Lower lobe of right lung (tissue), 2 donors: ENCODE measurements around the gene PER2. TPM values are rescaled to one million over a fixed set of nuclear protein-coding genes. Genes with fewer than 3 reads are reported as not detected.

Source experiments
- ATAC-seq, 2 donors: fragments of 200-7000 bp; cut with Tn5 transposase; one replicate each; pipeline ENCODE4 v1.9.1; 2020 to 2022; ENCODE audit warnings: mild to moderate bottlenecking in 2 of 2, moderate library complexity in 2 of 2
- DNase-seq: peaks from one replicate; pipeline ENCODE4 v3.0.0-alpha.2; 2020
- H3K27ac ChIP-seq: fragments of 200-600 bp; one replicate; pipeline ENCODE4 v1.8.0; 2022
- H3K27me3 ChIP-seq: fragments of 200-600 bp; one replicate; pipeline ENCODE4 v1.8.0; 2022; ENCODE audit warnings: low read depth
- H3K36me3 ChIP-seq: fragments of 200-600 bp; one replicate; pipeline ENCODE4 v1.8.0; 2022; ENCODE audit warnings: mild to moderate bottlenecking
- H3K4me1 ChIP-seq: fragments of 200-600 bp; one replicate; pipeline ENCODE4 v1.8.0; 2022
- H3K4me3 ChIP-seq: fragments of 200-600 bp; one replicate; pipeline ENCODE4 v1.8.0; 2022; ENCODE audit warnings: mild to moderate bottlenecking
- H3K9me3 ChIP-seq: fragments of 200-600 bp; one replicate; pipeline ENCODE4 v1.8.0; 2022
- intact Hi-C: fragments of 100-400 bp; cut with DNase I; formaldehyde crosslinking; loops from one replicate; pipeline ENCODE4 v1.11.0; 2022
- total RNA-seq: library from RNA; stranded (reverse); fragmentation: NEBNext Ultra II Directional; extraction: Animal tissue kit (Norgen Biotek cat#: 25700); gene quantifications from one replicate; pipeline ENCODE4 v1.2.1, GENCODE V29; 2021
- TF ChIP-seq, protein P1 (sequence below): fragments of 200-600 bp; IDR thresholded peaks from one replicate; pipeline ENCODE4 v1.8.0; 2022; ENCODE audit warnings: antibody characterized with exemption, mild to moderate bottlenecking
- donor health status: DM: no; HTN: yes; CAD: no; lungs with severe emphysema.

Gene PER2
- total RNA-seq, 1 donor from 2014 or later: 24.9 TPM

DNA sequence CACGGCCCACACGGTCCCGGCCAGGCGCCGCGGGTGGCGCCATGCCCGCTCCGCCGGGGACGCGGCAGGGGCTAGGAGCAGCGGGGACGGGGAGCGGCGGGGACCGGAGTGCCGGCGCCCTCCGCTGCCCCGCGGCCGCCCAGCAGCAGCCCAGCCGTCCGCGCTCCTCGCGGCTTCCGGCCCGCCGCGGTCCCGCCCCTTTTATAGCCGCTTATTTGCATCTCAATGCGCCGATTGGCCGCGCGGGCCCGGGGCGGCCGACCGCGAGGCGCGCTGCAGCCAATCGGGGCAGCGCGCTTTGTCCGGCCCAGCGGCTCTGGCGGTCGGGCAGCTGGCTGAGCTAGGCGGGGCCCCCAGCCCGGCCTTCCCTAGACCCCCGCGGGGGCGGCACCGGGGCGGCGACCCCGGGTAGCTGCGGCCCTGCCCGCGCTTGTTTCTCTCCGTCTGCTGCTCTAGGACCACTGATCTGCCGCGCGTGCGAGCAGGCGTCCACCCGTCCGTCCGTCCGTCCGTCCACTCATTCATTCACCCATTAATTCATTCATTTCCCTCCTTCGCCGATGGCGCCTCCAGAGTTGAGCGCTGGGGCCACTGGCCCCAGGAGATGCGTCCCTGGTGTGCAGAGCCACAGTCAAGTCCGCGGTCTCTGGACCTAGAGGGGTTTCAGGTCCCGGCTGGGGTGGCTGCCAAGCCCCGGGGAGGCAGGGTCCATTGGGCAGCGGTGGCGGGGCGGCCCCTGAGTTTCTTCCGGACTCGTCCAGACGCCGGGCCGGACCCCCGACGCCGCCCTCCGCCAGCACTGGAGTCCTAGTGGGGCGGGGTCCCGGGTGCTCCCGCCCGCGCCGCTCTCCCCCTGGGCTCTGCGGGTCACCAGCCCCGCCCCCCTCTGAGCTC is 48.3 kb downstream of the PER2 start, which contains the start of gene HES6:
HES6 (minus strand) TSS at position 176 of the 894 bp plus-strand sequence; CDS start at position 43, 133 bp downstream.
- Histone ChIP-seq H3K4me1 (peaks cover 13% of the 10 kb centered on the region), H3K4me3 (peak within 1 kb of the TSS; percentile 66), H3K36me3 (peaks cover 6% of the 10 kb centered on the region), H3K27ac (peak within 1 kb of the TSS; percentile 56), H3K27me3 (peaks cover 13% of the 10 kb centered on the region), H3K9me3 (no peaks in the 10 kb centered on the region)
- TF ChIP-seq, protein P1, sequence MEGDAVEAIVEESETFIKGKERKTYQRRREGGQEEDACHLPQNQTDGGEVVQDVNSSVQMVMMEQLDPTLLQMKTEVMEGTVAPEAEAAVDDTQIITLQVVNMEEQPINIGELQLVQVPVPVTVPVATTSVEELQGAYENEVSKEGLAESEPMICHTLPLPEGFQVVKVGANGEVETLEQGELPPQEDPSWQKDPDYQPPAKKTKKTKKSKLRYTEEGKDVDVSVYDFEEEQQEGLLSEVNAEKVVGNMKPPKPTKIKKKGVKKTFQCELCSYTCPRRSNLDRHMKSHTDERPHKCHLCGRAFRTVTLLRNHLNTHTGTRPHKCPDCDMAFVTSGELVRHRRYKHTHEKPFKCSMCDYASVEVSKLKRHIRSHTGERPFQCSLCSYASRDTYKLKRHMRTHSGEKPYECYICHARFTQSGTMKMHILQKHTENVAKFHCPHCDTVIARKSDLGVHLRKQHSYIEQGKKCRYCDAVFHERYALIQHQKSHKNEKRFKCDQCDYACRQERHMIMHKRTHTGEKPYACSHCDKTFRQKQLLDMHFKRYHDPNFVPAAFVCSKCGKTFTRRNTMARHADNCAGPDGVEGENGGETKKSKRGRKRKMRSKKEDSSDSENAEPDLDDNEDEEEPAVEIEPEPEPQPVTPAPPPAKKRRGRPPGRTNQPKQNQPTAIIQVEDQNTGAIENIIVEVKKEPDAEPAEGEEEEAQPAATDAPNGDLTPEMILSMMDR: peak; percentile 14
- DNase-seq (peak; percentile 95), ATAC-seq (peak; percentile 92 to 93)
- intact Hi-C loops: no loop called here

DNA sequence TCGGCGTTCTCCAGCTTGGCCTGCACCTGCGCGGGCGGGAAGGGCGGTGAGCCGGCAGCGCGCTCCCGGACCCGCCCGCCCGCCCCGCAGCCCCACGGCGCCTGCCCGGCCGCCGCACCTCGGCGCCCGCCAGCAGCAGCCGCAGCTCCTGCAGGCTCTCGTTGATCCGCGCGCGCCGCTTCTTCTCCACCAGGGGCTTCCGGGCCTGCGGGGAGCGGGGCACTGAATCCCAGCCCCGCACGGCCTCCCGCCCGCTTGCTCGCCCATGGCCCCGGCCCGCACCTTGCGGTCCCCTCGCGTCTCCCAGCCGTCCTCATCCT is 48.9 kb downstream of the PER2 start:
- Histone ChIP-seq H3K9me3 (no peaks in the 10 kb centered on the region), H3K36me3 (peaks cover 4% of the 10 kb centered on the region), H3K4me1 (peaks cover 13% of the 10 kb centered on the region), H3K27ac (peak overlapping the region; percentile 56), H3K4me3 (peak overlapping the region; percentile 66), H3K27me3 (peaks cover 13% of the 10 kb centered on the region)
- TF ChIP-seq, protein P1: no peak
- no peak for ATAC-seq
- peak; percentile 63 for DNase-seq
- intact Hi-C loops: no loop called here

DNA sequence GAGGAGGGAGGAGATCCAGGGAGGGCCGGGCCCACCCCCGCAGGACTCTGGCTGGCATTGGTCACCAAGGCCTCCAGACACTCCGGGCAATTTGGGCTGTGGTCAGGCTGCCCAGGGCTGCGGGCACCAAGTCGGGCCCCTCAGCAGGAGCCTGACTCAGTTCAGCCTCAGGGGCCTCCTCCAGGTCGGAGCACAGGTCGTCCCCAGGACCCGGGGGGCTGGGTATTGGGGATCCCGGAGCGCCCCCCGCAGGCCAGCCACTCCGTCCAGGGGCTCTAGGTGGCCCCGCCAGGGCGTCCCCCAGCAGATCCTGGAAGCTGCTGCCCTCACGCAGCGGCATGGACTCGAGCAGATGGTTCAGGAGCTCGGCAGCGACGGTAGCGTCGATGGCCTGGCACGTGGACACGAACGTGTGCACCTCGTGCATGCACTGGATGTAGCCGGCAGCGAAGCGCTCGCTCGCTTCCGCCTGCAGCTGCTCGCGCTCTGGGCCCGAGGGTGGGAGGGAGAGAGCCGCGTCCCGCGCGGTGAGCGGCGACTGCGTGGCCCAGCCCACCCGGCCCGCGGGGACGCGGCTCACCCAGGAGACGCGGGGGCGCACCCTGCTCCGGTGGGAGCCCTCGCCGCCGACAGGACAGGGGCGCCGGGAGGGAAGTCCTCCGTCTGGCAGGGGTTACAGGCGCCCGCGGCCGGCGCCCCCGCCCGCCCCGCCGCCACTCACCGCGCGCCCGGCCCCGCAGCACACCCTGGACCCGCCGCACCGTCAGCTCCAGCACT is 49.5 kb downstream of the PER2 start:
- ATAC-seq (no peak), DNase-seq (peak; percentile 63)
- H3K36me3 ChIP-seq: peaks cover 4% of the 10 kb centered on the region
- peaks cover 13% of the 10 kb centered on the region for H3K27me3 ChIP-seq
- intact Hi-C loops: no loop called here
- H3K4me3 ChIP-seq: peak overlapping the region; percentile 66
- H3K9me3 ChIP-seq: no peaks in the 10 kb centered on the region
- TF ChIP-seq, protein P1: peak; percentile 9
- no peak overlapping the region for H3K27ac ChIP-seq
- H3K4me1 ChIP-seq: peaks cover 13% of the 10 kb centered on the region

DNA sequence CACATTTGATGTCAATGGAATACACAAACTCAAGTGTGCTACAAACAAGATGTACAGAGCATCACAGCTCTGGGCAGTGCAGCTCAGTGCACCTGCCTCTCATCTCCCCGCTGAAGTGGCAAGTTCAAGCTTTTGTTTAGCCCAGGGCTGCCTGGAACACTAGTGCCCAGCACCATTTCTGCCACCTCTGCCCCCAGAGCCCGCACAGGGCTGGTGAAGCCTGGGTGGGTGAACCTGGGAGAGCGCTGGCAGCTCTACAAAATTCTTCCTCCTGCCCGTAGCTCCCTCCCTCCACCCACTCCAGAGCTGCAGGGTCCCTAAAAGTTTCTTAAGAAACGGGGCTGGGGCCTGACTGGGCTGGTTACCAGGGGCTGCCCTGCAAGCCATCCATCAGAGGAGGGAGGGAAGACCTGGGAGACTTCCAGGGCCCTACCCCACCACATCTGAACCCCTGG is 50.1 kb downstream of the PER2 start:
- H3K36me3 ChIP-seq: no peaks in the 10 kb centered on the region
- no peak overlapping the region for H3K4me3 ChIP-seq
- no peak overlapping the region for H3K27ac ChIP-seq
- no peak for ATAC-seq
- H3K9me3 ChIP-seq: no peaks in the 10 kb centered on the region
- DNase-seq: no peak
- intact Hi-C loops: no loop called here
- H3K27me3 ChIP-seq: peaks cover 13% of the 10 kb centered on the region
- TF ChIP-seq, protein P1: no peak
- H3K4me1 ChIP-seq: peaks cover 13% of the 10 kb centered on the region

DNA sequence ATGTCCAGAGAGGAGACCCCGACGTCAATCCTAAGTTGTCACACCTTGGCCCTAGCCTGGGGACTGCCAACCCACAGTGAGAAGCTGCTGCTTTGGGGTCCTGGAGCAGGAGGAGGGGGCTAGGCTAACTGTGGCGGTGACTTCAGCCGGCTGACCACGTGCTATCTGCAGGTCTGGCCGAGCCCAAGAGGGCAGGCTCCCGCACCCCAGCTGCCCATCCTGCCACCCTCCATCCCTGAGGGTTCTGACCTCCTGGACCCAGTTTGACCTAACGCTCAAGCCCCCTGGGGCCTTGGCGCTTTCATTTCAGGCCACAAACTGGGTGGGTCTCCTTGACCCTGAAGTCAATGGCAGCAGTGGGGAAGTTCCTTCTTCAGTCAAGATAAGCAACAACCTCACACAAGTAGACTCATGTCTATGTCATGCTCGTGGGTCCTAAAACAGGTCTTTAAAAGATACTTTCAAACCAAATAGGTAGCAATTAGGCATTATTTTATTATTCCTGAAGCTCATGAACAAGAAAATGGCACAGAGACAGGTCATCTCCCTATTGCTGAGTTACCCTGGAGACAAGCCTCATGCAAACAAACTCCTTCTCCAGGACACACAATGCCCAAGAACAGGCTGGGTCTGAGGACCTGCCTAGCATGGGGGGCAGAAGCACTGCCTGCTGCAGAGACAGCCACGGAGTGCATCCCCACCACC is 50.8 kb downstream of the PER2 start:
- Histone ChIP-seq H3K9me3 (no peaks in the 10 kb centered on the region), H3K36me3 (no peaks in the 10 kb centered on the region), H3K4me3 (no peak overlapping the region), H3K27ac (no peak overlapping the region), H3K27me3 (peaks cover 13% of the 10 kb centered on the region), H3K4me1 (peaks cover 13% of the 10 kb centered on the region)
- ATAC-seq (no peak), DNase-seq (no peak)
- intact Hi-C loops: no loop called here
- TF ChIP-seq, protein P1: no peak
